B cell (primary cell): Measurements from ENCODE around the gene IFT43.

Experiments
- CTCF ChIP-seq: fragments of 200-600 bp; IDR thresholded peaks from one replicate; pipeline ENCODE4 v1.8.0; 2022; ENCODE audit warnings: antibody characterized with exemption, mild to moderate bottlenecking
- EZH2 ChIP-seq: IDR thresholded peaks from 2 replicates; pipeline ENCODE4 v1.6.1; 2012; ENCODE audit warnings: borderline replicate concordance, low read depth, mild to moderate bottlenecking, moderate library complexity, low read length; ENCODE audit not compliant: insufficient read depth, poor library complexity, severe bottlenecking

- TF ChIP-seq CTCF (no peak), EZH2 (no peak)
These were observed 17.1 kb upstream of the IFT43 start for GRCh38 chr14:75968456-75968855.
